Ishikawa (cell line): ENCODE measurements around the gene FLRT3.

Experiments
- CEBPB ChIP-seq: IDR thresholded peaks from 2 replicates; pipeline ENCODE4 v1.6.1; 2012
- CREB1 ChIP-seq: IDR thresholded peaks from 2 replicates; pipeline ENCODE4 v1.6.1; 2012; ENCODE audit warnings: low read depth
- EGR1 ChIP-seq: IDR thresholded peaks from 2 replicates; pipeline ENCODE4 v1.6.1; 2012
- EP300 ChIP-seq: IDR thresholded peaks from 2 replicates; pipeline ENCODE4 v1.6.1; 2012; ENCODE audit warnings: borderline replicate concordance
- FOXM1 ChIP-seq: IDR thresholded peaks from 2 replicates; pipeline ENCODE4 v1.6.1; 2012; ENCODE audit warnings: low read depth, borderline replicate concordance
- MAX ChIP-seq: IDR thresholded peaks from 2 replicates; pipeline ENCODE4 v1.6.1; 2012
- NFIC ChIP-seq: IDR thresholded peaks from 2 replicates; pipeline ENCODE4 v1.6.1; 2012
- RAD21 ChIP-seq: IDR thresholded peaks from 2 replicates; pipeline ENCODE4 v1.6.1; 2012; ENCODE audit warnings: low read depth
- TAF1 ChIP-seq: IDR thresholded peaks from 2 replicates; pipeline ENCODE4 v1.6.1; 2012; ENCODE audit warnings: low read depth, mild to moderate bottlenecking
- TCF12 ChIP-seq: IDR thresholded peaks from 2 replicates; pipeline ENCODE4 v1.6.1; 2012; ENCODE audit warnings: low read depth
- TEAD4 ChIP-seq: IDR thresholded peaks from 2 replicates; pipeline ENCODE4 v1.6.1; 2012
- YY1 ChIP-seq: IDR thresholded peaks from 2 replicates; pipeline ENCODE4 v1.6.1; 2012; ENCODE audit warnings: low read depth
- ZBTB7A ChIP-seq: IDR thresholded peaks from 2 replicates; pipeline ENCODE4 v1.6.1; 2012; ENCODE audit warnings: low read depth
- TF ChIP-seq, protein P1 (sequence below): IDR thresholded peaks from 2 replicates; pipeline ENCODE4 v1.6.1; 2012; ENCODE audit warnings: low read depth, mild to moderate bottlenecking
- TF ChIP-seq, protein P2 (sequence below): IDR thresholded peaks from 2 replicates; pipeline ENCODE4 v1.6.1; 2012

The FLRT3 gene

GRCh38 chr20:14337400-14338171 lies at the start of gene FLRT3:
Gene FLRT3, minus strand, starts transcription at chr20:14337612. Its CDS starts 10,106 bp downstream, at chr20:14327506.
- TF ChIP-seq YY1 (peak; percentile 22; the same call in 1 of the 2 replicates), MAX (no peak), EGR1 (no peak), RAD21 (peak; percentile 87), TAF1 (0 out of 2 replicates have a peak, but pooled peaks have one; percentile 28)

- TF ChIP-seq NFIC (no peak), RAD21 (no peak), EP300 (no peak), CEBPB (no peak), ZBTB7A (no peak), TCF12 (no peak), TEAD4 (no peak), TAF1 (no peak), MAX (no peak), CREB1 (no peak)
- TF ChIP-seq, protein P1, sequence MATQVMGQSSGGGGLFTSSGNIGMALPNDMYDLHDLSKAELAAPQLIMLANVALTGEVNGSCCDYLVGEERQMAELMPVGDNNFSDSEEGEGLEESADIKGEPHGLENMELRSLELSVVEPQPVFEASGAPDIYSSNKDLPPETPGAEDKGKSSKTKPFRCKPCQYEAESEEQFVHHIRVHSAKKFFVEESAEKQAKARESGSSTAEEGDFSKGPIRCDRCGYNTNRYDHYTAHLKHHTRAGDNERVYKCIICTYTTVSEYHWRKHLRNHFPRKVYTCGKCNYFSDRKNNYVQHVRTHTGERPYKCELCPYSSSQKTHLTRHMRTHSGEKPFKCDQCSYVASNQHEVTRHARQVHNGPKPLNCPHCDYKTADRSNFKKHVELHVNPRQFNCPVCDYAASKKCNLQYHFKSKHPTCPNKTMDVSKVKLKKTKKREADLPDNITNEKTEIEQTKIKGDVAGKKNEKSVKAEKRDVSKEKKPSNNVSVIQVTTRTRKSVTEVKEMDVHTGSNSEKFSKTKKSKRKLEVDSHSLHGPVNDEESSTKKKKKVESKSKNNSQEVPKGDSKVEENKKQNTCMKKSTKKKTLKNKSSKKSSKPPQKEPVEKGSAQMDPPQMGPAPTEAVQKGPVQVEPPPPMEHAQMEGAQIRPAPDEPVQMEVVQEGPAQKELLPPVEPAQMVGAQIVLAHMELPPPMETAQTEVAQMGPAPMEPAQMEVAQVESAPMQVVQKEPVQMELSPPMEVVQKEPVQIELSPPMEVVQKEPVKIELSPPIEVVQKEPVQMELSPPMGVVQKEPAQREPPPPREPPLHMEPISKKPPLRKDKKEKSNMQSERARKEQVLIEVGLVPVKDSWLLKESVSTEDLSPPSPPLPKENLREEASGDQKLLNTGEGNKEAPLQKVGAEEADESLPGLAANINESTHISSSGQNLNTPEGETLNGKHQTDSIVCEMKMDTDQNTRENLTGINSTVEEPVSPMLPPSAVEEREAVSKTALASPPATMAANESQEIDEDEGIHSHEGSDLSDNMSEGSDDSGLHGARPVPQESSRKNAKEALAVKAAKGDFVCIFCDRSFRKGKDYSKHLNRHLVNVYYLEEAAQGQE, result no peak
- TF ChIP-seq, protein P2, sequence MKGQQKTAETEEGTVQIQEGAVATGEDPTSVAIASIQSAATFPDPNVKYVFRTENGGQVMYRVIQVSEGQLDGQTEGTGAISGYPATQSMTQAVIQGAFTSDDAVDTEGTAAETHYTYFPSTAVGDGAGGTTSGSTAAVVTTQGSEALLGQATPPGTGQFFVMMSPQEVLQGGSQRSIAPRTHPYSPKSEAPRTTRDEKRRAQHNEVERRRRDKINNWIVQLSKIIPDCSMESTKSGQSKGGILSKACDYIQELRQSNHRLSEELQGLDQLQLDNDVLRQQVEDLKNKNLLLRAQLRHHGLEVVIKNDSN, result no peak
Measured at GRCh38 chr20:14386726-14387125, 49.3 kb upstream of the FLRT3 start.

DNA sequence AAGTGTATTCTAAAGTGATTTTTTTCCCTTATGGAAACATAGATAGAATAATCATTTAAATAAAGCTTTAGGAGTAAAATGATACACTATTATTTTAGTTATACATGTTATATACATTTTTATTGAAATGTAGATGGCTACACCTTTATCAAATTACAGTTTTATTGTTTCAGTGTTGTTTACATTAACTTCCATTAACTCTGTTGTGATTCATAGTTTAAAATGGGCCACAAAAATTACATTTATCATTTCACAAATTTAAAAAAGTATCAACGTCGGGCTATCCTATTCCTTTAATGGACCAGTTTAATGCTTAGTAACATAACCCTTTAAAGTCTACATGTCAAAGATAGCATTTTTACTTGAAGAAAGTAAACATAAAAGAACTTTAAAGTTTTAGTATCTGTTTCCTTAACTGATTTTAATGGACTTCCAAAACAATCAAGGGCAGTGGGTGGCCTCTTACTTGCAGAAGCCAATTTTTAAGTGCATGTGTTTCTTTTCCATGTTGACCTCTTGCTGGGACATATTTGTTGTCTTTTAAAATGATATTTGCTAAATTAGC lies 47.8 kb upstream of the FLRT3 start:
- TF ChIP-seq, protein P2, result no peak
- peak; percentile 12; the same call in 1 of the 2 replicates for TF ChIP-seq EP300

- peak; percentile 61 for TF ChIP-seq NFIC
- peak; percentile 70; the same call in 1 of the 2 replicates for TF ChIP-seq TEAD4
- TF ChIP-seq, protein P2, result no peak
- no peak for TF ChIP-seq MAX
- TF ChIP-seq FOXM1, result 0 out of 2 replicates have a peak, but pooled peaks have one; percentile 41
- TF ChIP-seq, protein P1, result no peak
- TF ChIP-seq CEBPB, result no peak
- TF ChIP-seq TAF1, result no peak
- no peak for TF ChIP-seq RAD21
- no peak for TF ChIP-seq YY1
- no peak for TF ChIP-seq EGR1
Measured at GRCh38 chr20:14384416-14385175, 47.2 kb upstream of the FLRT3 start.

DNA sequence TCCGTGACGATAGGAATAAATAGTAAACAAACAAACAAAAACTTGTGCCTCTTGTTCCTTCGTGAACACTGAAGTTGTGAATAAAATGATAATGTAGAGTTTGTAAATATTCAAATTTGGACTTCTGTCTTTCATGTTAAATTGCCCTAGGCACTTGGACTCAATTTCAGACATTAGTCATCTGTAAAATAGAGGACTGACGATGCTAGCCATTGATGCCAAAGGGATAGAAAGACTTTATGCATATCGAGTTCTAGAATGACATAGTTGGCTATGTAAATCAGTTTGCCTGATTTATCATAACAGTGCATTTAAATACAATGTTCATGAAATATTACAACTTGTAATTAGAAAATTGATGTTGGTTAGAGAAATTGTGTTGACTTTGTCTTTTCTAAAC lies 45.9 kb upstream of the FLRT3 start:
- TF ChIP-seq TEAD4 (no peak), ZBTB7A (no peak), YY1 (no peak), TCF12 (no peak), CREB1 (no peak), EP300 (no peak), RAD21 (no peak)
